Activated CD4-positive, alpha-beta T cell treated with anti-CD3 and anti-CD28 coated beads for 1 hour (primary cell): Measurements from ENCODE around the gene TRMT10A.

Experiments
- DNase-seq: peaks from one replicate; pipeline ENCODE4 v3.0.0-alpha.2; 2020

The TRMT10A gene

GRCh38 chr4:99563310-99564186, at the start of gene TRMT10A:
TSS of gene TRMT10A (minus strand) at chr4:99564039. CDS start at chr4:99559338, 4,701 bp downstream.
- DNase-seq = peak; percentile 91

GRCh38 chr4:99612704-99613103, 48.9 kb upstream of the TRMT10A start:
- DNase-seq = no peak

GRCh38 chr4:99612281-99612680, 48.4 kb upstream of the TRMT10A start:
- DNase-seq = no peak

GRCh38 chr4:99610605-99611175, 46.9 kb upstream of the TRMT10A start:
- no peak for DNase-seq

GRCh38 chr4:99608417-99608816, 44.6 kb upstream of the TRMT10A start:
- DNase-seq = no peak

- DNase-seq = no peak
Measured at GRCh38 chr4:99606716-99607115, 42.9 kb upstream of the TRMT10A start.

GRCh38 chr4:99594818-99595217, 31.0 kb upstream of the TRMT10A start:
- no peak for DNase-seq

GRCh38 chr4:99593781-99594641, 30.2 kb upstream of the TRMT10A start:
- no peak for DNase-seq

- no peak for DNase-seq
Measured at GRCh38 chr4:99591757-99592156, 27.9 kb upstream of the TRMT10A start.

- DNase-seq = no peak
Measured at GRCh38 chr4:99587803-99588202, 24.0 kb upstream of the TRMT10A start.

- DNase-seq = no peak
Measured at GRCh38 chr4:99587309-99587708, 23.5 kb upstream of the TRMT10A start.

- DNase-seq = no peak
Measured at GRCh38 chr4:99586797-99587196, 23.0 kb upstream of the TRMT10A start.

- DNase-seq = no peak
Measured at GRCh38 chr4:99586322-99586721, 22.5 kb upstream of the TRMT10A start.

- DNase-seq = no peak
Measured at GRCh38 chr4:99585516-99585915, 21.7 kb upstream of the TRMT10A start.

- DNase-seq = no peak
Measured at GRCh38 chr4:99578714-99579113, 14.9 kb upstream of the TRMT10A start.

GRCh38 chr4:99574530-99575324, 10.9 kb upstream of the TRMT10A start, which contains the start of gene MTTP:
TSS of gene MTTP (plus strand) at chr4:99574824. CDS start at chr4:99574910, 86 bp downstream.
- no peak for DNase-seq

GRCh38 chr4:99573735-99574368, 10.0 kb upstream of the TRMT10A start:
- no peak for DNase-seq

GRCh38 chr4:99572527-99573240, 8.8 kb upstream of the TRMT10A start:
- DNase-seq = no peak

GRCh38 chr4:99571883-99572282, 8.0 kb upstream of the TRMT10A start:
- DNase-seq = no peak

GRCh38 chr4:99564921-99565320, 1.1 kb upstream of the TRMT10A start:
- no peak for DNase-seq

- no peak for DNase-seq
Measured at GRCh38 chr4:99552872-99553271, 11.0 kb downstream of the TRMT10A start.
